Measurements from ENCODE around the gene RNF111.
"Not testable (repeated sequence)": the region's sequence is repeated elsewhere in the genome, so short reads cannot be mapped to it uniquely, and the experiment has no call there.

The RNF111 gene

DNA sequence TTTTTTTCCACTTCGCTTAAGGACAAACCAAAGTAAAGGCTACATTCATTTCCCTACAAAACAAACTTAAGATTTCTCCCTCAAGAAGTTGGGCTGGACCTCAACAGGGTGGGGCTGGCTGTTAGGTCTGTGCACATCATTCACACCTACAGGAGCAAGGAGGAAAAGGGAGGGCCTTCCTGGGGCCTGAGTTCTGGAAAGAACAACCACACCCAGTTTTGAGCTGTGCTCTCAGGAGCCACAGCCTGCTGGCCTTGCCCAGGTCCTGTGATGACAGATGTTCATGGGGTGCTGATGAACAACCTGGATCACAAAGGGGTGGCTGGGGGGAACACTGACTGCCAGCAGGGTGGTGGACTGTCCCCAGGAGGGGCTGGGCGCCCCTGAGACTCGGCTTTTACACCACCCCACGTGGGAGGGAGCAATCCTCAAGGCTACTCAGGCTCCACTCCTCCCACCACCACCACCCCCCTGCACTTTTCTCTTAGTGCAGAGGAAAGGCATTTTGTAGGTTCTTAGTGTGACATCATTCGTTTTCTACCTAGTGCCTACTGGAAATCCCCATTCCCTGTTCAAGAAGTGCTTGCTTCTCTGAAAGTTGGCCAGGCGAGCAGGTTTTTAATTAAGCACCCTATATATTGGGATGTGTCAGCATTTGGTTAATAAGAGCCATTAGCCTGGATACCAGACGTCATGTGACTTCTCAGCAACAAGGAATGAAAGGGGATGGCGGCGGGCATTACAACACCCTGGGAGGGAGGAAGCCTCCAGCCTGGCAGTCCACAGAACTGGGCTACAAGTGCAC, 153.2 kb downstream of the RNF111 start:
- no peak for DNase-seq

DNA sequence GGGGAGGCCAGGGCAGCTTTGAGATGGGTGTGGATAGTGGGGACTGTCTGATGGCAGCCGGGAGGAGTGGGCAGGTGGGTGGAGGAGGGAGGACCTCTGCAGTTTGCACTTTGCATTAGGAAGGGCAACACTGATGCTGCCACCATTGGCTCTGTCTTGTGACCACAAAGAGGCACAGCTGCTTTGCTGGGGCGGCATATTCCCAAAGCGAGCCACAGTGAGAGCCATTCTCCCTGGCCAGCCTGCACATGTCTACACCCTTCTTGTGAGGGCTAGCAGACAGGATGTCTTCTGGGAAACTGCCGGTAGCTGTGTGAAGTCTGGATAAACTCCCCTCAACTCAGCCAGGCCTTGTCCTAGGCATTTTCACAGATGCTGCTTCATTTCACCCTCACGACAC, 155.8 kb downstream of the RNF111 start:
- DNase-seq = no peak

- DNase-seq = not testable (repeated sequence)
Measured at GRCh38 chr15:59144594-59144993, 157.1 kb downstream of the RNF111 start.
